Mucosa of descending colon (tissue), 3 donors: ENCODE results near the gene DDIT4L. TPM values are rescaled to one million over a fixed set of nuclear protein-coding genes. Genes with fewer than 3 reads are reported as not detected.

ENCODE experiments used
- ATAC-seq: fragments of 200-7000 bp; cut with Tn5 transposase; one replicate; pipeline ENCODE4 v1.9.1; 2020; ENCODE audit warnings: mild to moderate bottlenecking, moderate library complexity
- DNase-seq, 3 donors: peaks; one replicate each; pipeline ENCODE4 v3.0.0-alpha.2; 2020
- H3K36me3 ChIP-seq: fragments of 200-600 bp; one replicate; pipeline ENCODE4 v1.8.0; 2021; ENCODE audit warnings: low read depth, mild to moderate bottlenecking
- H3K4me1 ChIP-seq: fragments of 200-600 bp; one replicate; pipeline ENCODE4 v1.8.0; 2021; ENCODE audit warnings: low read depth, mild to moderate bottlenecking
- H3K4me3 ChIP-seq: fragments of 200-600 bp; one replicate; pipeline ENCODE4 v1.8.0; 2021; ENCODE audit warnings: mild to moderate bottlenecking
- H3K9me3 ChIP-seq: fragments of 200-600 bp; one replicate; pipeline ENCODE4 v1.8.0; 2021; ENCODE audit warnings: mild to moderate bottlenecking
- CTCF ChIP-seq: fragments of 200-600 bp; IDR thresholded peaks from one replicate; pipeline ENCODE4 v1.8.0; 2022; ENCODE audit warnings: antibody characterized with exemption, mild to moderate bottlenecking
- intact Hi-C, 2 donors: fragments of 100-400 bp; cut with DNase I in 1 of 2; cut with micrococcal nuclease in 1 of 2; formaldehyde crosslinking; loops; one replicate each; pipeline versions ENCODE4 v1.11.0 to v1.11.1; 2022; cut with DNase I, micrococcal nuclease
- long read RNA-seq, 2 donors: library from polyadenylated mRNA; unstranded; transcript quantifications; one replicate each; pipeline ENCODE4 v2.0.0, GENCODE V29; 2019 to 2021
- total RNA-seq, 3 donors: library from RNA; stranded (reverse); fragmentation: NEBNext Ultra II Directional in 2 of 3; extraction: Animal tissue kit (Norgen Biotek cat#: 25700) in 2 of 3; gene quantifications; one replicate each; pipeline versions ENCODE4 v1.2.1 to v1.2.4, GENCODE V29; 2021 to 2023
- donor health status: DM: no; HTN: no; CAD: no; lungs with moderate emphysema.
- donor health status: DM: no; HTN: no; CAD: no.
- donor health status: DM: no; HTN: yes; CAD: no.

Gene DDIT4L
- 1 to 10 TPM in 1 of 3 donors, under 1 TPM in 1, not detected in 1; 0.43 to 5.8 TPM for total RNA-seq
- long read RNA-seq, donor 1, transcript DDIT4L-201 (3 exons, 2,604 nt): major isoform, 7 of 8 reads
- long read RNA-seq, donor 1, partial matches to known transcripts: 0 of 8 reads
- long read RNA-seq, donor 1, other reads (novel, unspliced or antisense): 0 of 8 reads
- long read RNA-seq, donor 2, partial matches to known transcripts: 0 of 3 reads
- long read RNA-seq, donor 2, other reads (novel, unspliced or antisense): 0 of 3 reads

GRCh38 chr4:100189820-100190642 lies at the start of gene DDIT4L:
Gene DDIT4L, minus strand, starts transcription at chr4:100190468. Its CDS starts 485 bp downstream, at chr4:100189983.
- no peaks in the 10 kb centered on the region for H3K36me3 ChIP-seq
- DNase-seq (peak in 2 of 3 donors; percentile 27 to 48), ATAC-seq (peak; percentile 80)
- intact Hi-C loops: no loop called here
- H3K4me1 ChIP-seq: peaks cover 6% of the 10 kb centered on the region
- H3K4me3 ChIP-seq: no peak within 1 kb of the TSS
- no peaks in the 10 kb centered on the region for H3K9me3 ChIP-seq
- TF ChIP-seq CTCF: no peak

- H3K36me3 ChIP-seq: no peaks in the 10 kb centered on the region
- H3K4me1 ChIP-seq: no peaks in the 10 kb centered on the region
- no peak overlapping the region for H3K4me3 ChIP-seq
- TF ChIP-seq CTCF: no peak
- intact Hi-C loops: no loop called here
- ATAC-seq (no peak), DNase-seq (no peak)
- no peaks in the 10 kb centered on the region for H3K9me3 ChIP-seq
Measured at GRCh38 chr4:100240008-100240407, 49.7 kb upstream of the DDIT4L start.

GRCh38 chr4:100224721-100225120 lies 34.5 kb upstream of the DDIT4L start:
- no peak for TF ChIP-seq CTCF
- Histone ChIP-seq H3K9me3 (peaks cover 12% of the 10 kb centered on the region), H3K36me3 (no peaks in the 10 kb centered on the region), H3K4me1 (no peaks in the 10 kb centered on the region), H3K4me3 (no peak overlapping the region)
- intact Hi-C loops: no loop called here
- DNase-seq (no peak), ATAC-seq (no peak)

GRCh38 chr4:100224160-100224559 lies 33.9 kb upstream of the DDIT4L start:
- ATAC-seq (no peak), DNase-seq (no peak)
- Histone ChIP-seq H3K4me1 (no peaks in the 10 kb centered on the region), H3K9me3 (peaks cover 11% of the 10 kb centered on the region), H3K4me3 (no peak overlapping the region), H3K36me3 (no peaks in the 10 kb centered on the region)
- no peak for TF ChIP-seq CTCF
- intact Hi-C loops: no loop called here

- H3K36me3 ChIP-seq: no peaks in the 10 kb centered on the region
- ATAC-seq: no peak
- no peaks in the 10 kb centered on the region for H3K4me1 ChIP-seq
- DNase-seq: no peak
- H3K9me3 ChIP-seq: no peaks in the 10 kb centered on the region
- TF ChIP-seq CTCF: no peak
- no peak overlapping the region for H3K4me3 ChIP-seq
- intact Hi-C loops: no loop called here
Measured at GRCh38 chr4:100208964-100209363, 18.7 kb upstream of the DDIT4L start.
